HG02588 (cell line): ENCODE data around the gene COX6A2.

ENCODE experiments used
- ATAC-seq: cut with Tn5 transposase; IDR thresholded peaks from one replicate; pipeline ENCODE4 v1.9.1; 2021; ENCODE audit warnings: mild to moderate bottlenecking, moderate library complexity; ENCODE audit not compliant: unreplicated experiment

COX6A2 gene

GRCh38 chr16:31428279-31428597, at the start of gene COX6A2:
COX6A2 (minus strand) TSS chr16:31428360; CDS start chr16:31428325, 35 bp downstream.
- no peak for ATAC-seq

GRCh38 chr16:31477220-31478216, 49.4 kb upstream of the COX6A2 start:
- ATAC-seq, result peak; percentile 29

GRCh38 chr16:31476303-31477219, 48.4 kb upstream of the COX6A2 start:
- peak; percentile 56 for ATAC-seq

GRCh38 chr16:31475946-31476302, 47.8 kb upstream of the COX6A2 start:
- no peak for ATAC-seq

- ATAC-seq, result no peak
Observed at GRCh38 chr16:31474773-31475738, 46.9 kb upstream of the COX6A2 start.

- ATAC-seq, result no peak
Observed at GRCh38 chr16:31474173-31474714, 46.1 kb upstream of the COX6A2 start.

GRCh38 chr16:31473264-31473984, 45.3 kb upstream of the COX6A2 start:
- ATAC-seq, result no peak

- ATAC-seq, result no peak
Observed at GRCh38 chr16:31472709-31473203, 44.6 kb upstream of the COX6A2 start.

GRCh38 chr16:31471875-31472708, 43.9 kb upstream of the COX6A2 start, which contains the start of gene TGFB1I1:
TGFB1I1 (plus strand) TSS chr16:31472152; CDS start chr16:31472189, 37 bp downstream.
- no peak for ATAC-seq

- ATAC-seq, result no peak
Observed at GRCh38 chr16:31471241-31471874, 43.2 kb upstream of the COX6A2 start.

GRCh38 chr16:31470615-31471014, 42.5 kb upstream of the COX6A2 start:
- no peak for ATAC-seq

GRCh38 chr16:31467858-31468257, 39.7 kb upstream of the COX6A2 start:
- ATAC-seq, result no peak

GRCh38 chr16:31467151-31467773, 39.1 kb upstream of the COX6A2 start:
- ATAC-seq, result no peak

- ATAC-seq, result no peak
Observed at GRCh38 chr16:31466381-31466841, 38.3 kb upstream of the COX6A2 start.

GRCh38 chr16:31465788-31466370, 37.7 kb upstream of the COX6A2 start:
- ATAC-seq, result no peak

GRCh38 chr16:31464781-31465260, 36.7 kb upstream of the COX6A2 start:
- ATAC-seq, result no peak

- ATAC-seq, result no peak
Observed at GRCh38 chr16:31464348-31464769, 36.2 kb upstream of the COX6A2 start.
